HCT116 (cell line): ENCODE data around the gene SORCS2. TPM values are rescaled to one million over a fixed set of nuclear protein-coding genes. Genes with fewer than 3 reads are reported as not detected.

Experiments
- ATAC-seq: fragments of 200-7000 bp; cut with Tn5 transposase; 2 replicates; pipeline ENCODE4 v1.9.1; 2020; ENCODE audit warnings: mild to moderate bottlenecking, moderate library complexity
- BruUV-seq: library from RNA; stranded (reverse); fragments of 400-500 nt; replicated peaks from 2 replicates; lab custom pipeline; 2021; lab: Mats Ljungman, UMichigan
- CTCF ChIA-PET: fragments of 300-600 bp; sonication (Branson Sonifier 250); formaldehyde crosslinking; loops from one replicate; lab custom pipeline; 2021; ENCODE audit warnings: antibody characterized with exemption; lab: Charles Lee
- POLR2A ChIA-PET: fragments of 300-600, 350-600 bp; sonication (Branson Sonifier 250); formaldehyde crosslinking; loops from one replicate; lab custom pipeline; 2021; ENCODE audit warnings: antibody characterized with exemption; lab: Charles Lee
- RAD21 ChIA-PET, 2 experiments: fragments of 300-600 bp; sonication (Branson Sonifier 250); formaldehyde crosslinking; loops; one replicate each; lab custom pipeline; 2023; ENCODE audit warnings: low total read pairs in 2 of 2; ENCODE audit not compliant: uncharacterized antibody in 2 of 2, unreplicated experiment in 2 of 2, low non-redundant PET in 1 of 2; lab: Charles Lee
- DNase-seq: peaks from one replicate; pipeline ENCODE4 v3.0.0-alpha.2; 2010; ENCODE audit warnings: low read depth, low spot score
- H2AFZ ChIP-seq: fragments of 200-600 bp; shearing (Covaris generic), sonication (generic); 2 replicates; pipeline ENCODE4 v1.6.1; 2017; ENCODE audit warnings: low read depth, mixed run types, mixed read lengths, antibody characterized with exemption, low read length; ENCODE audit not compliant: poor library complexity, severe bottlenecking
- H3K27ac ChIP-seq: 2 replicates; pipeline ENCODE4 v1.5.1; 2012; ENCODE audit warnings: low read depth, low read length
- H3K27me3 ChIP-seq: fragments of 200-600 bp; sonication (generic); 2 replicates; pipeline ENCODE4 v1.6.1; 2016; ENCODE audit warnings: mixed run types, low read length, mixed read lengths; ENCODE audit not compliant: insufficient read depth
- H3K36me3 ChIP-seq, 2 experiments: fragments of 200-500 bp in 1 of 2; fragments of 200-600 bp in 1 of 2; sonication (Bioruptor generic) in 1 of 2; sonication (generic) in 1 of 2; 2 replicates each; pipeline versions ENCODE4 v1.5.1 to v1.6.1; 2014 to 2016; ENCODE audit warnings: low read length in 2 of 2, inconsistent platforms in 1 of 2, mixed read lengths in 1 of 2, mixed run types in 1 of 2; ENCODE audit not compliant: insufficient read depth in 2 of 2, control insufficient read depth in 1 of 2
- H3K4me1 ChIP-seq, 2 experiments: fragments of 200-600 bp in 1 of 2; sonication (generic) in 1 of 2; 2 replicates each; pipeline versions ENCODE4 v1.5.1 to v1.6.1; 2012 to 2017; ENCODE audit warnings: low read length in 2 of 2, inconsistent platforms in 1 of 2, mild to moderate bottlenecking in 1 of 2, mixed read lengths in 1 of 2, mixed run types in 1 of 2, moderate library complexity in 1 of 2; ENCODE audit not compliant: insufficient read depth in 2 of 2, control insufficient read depth in 1 of 2
- H3K4me2 ChIP-seq: fragments of 200-600 bp; sonication (generic); 2 replicates; pipeline ENCODE4 v1.6.1; 2017; ENCODE audit warnings: mixed run types, low read length, mixed read lengths
- H3K4me3 ChIP-seq, 2 experiments: fragments of 200-600 bp in 1 of 2; sonication (generic) in 1 of 2; replicated peaks in 1 of 2; 2 replicates each; pipeline ENCODE4 v1.5.1; 2011 to 2016; ENCODE audit warnings: low read length in 2 of 2, control low read depth in 1 of 2, low read depth in 1 of 2, mild to moderate bottlenecking in 1 of 2, mixed read lengths in 1 of 2, mixed run types in 1 of 2
- H3K79me2 ChIP-seq: fragments of 200-600 bp; sonication (generic); 2 replicates; pipeline ENCODE4 v1.6.1; 2017; ENCODE audit warnings: mild to moderate bottlenecking, mixed run types, low read length, moderate library complexity, mixed read lengths; ENCODE audit not compliant: insufficient read depth
- H3K9ac ChIP-seq: fragments of 200-600 bp; sonication (generic); 2 replicates; pipeline ENCODE4 v1.6.1; 2016; ENCODE audit warnings: low read length, mixed read lengths
- H3K9me2 ChIP-seq: fragments of 200-600 bp; sonication (generic), shearing (Covaris generic); 2 replicates; pipeline ENCODE4 v1.6.1; 2017; ENCODE audit warnings: mixed run types, mild to moderate bottlenecking, moderate library complexity; ENCODE audit not compliant: insufficient read depth
- H3K9me3 ChIP-seq, 2 experiments: fragments of 200-500 bp in 1 of 2; fragments of 200-600 bp in 1 of 2; sonication (Bioruptor generic) in 1 of 2; sonication (generic) in 1 of 2; 2 replicates each; pipeline ENCODE4 v1.6.1; 2014 to 2017; ENCODE audit warnings: low read length in 2 of 2, mixed read lengths in 2 of 2, inconsistent platforms in 1 of 2, low read depth in 1 of 2, mild to moderate bottlenecking in 1 of 2, mixed run types in 1 of 2, moderate library complexity in 1 of 2; ENCODE audit not compliant: control insufficient read depth in 1 of 2, insufficient read depth in 1 of 2
- H4K20me1 ChIP-seq: fragments of 200-600 bp; sonication (generic), shearing (Covaris generic); 2 replicates; pipeline ENCODE4 v1.6.1; 2017; ENCODE audit warnings: mixed run types, mild to moderate bottlenecking, moderate library complexity; ENCODE audit not compliant: insufficient read depth
- CTCF ChIP-seq, 3 experiments: fragments of 200-600 bp in 1 of 3; sonication (generic) in 1 of 3; IDR thresholded peaks in 2 of 3; conservative IDR thresholded peaks in 1 of 3; 2 replicates each; pipeline ENCODE4 v1.5.1; 2012 to 2017; ENCODE audit warnings: low read depth in 2 of 3, low read length in 2 of 3, antibody characterized with exemption in 1 of 3, borderline replicate concordance in 1 of 3, control low read depth in 1 of 3, mild to moderate bottlenecking in 1 of 3, mixed read lengths in 1 of 3, mixed run types in 1 of 3, moderate library complexity in 1 of 3; ENCODE audit not compliant: insufficient read depth in 1 of 3
- EZH2 ChIP-seq: fragments of 200-600 bp; sonication (generic); IDR thresholded peaks from 2 replicates; pipeline ENCODE4 v1.6.1; 2017; ENCODE audit warnings: antibody characterized with exemption, mixed run types
- SIN3A ChIP-seq: IDR thresholded peaks from 2 replicates; pipeline ENCODE4 v1.6.1; 2012; ENCODE audit warnings: low read depth
- SP1 ChIP-seq: IDR thresholded peaks from 2 replicates; pipeline ENCODE4 v1.6.1; 2012; ENCODE audit warnings: low read depth
- SRF ChIP-seq: IDR thresholded peaks from 2 replicates; pipeline ENCODE4 v1.6.1; 2012; ENCODE audit warnings: low read depth
- YY1 ChIP-seq: IDR thresholded peaks from 2 replicates; pipeline ENCODE4 v1.6.1; 2011; ENCODE audit warnings: low read length, low read depth, moderate library complexity, mild to moderate bottlenecking; ENCODE audit not compliant: insufficient replicate concordance; ENCODE audit errors: extremely low read depth
- ZBTB33 ChIP-seq: IDR thresholded peaks from 2 replicates; pipeline ENCODE4 v1.6.1; 2011; ENCODE audit warnings: mild to moderate bottlenecking, low read length, moderate library complexity; ENCODE audit not compliant: insufficient replicate concordance; ENCODE audit errors: extremely low read depth
- intact Hi-C: fragments of 100-400 bp; cut with micrococcal nuclease; formaldehyde crosslinking; loops from 2 replicates; pipeline ENCODE4 v1.10.0; 2022
- total RNA-seq: library from RNA; stranded (reverse); gene quantifications from one replicate; pipeline ENCODE4 v1.2.1, GENCODE V29; 2021; ENCODE audit not compliant: unreplicated experiment

Gene SORCS2
- total RNA-seq, 1 experiment from 2014 or later, result 0.37 TPM

GRCh38 chr4:7336067-7336569 lies 143.8 kb downstream of the SORCS2 start:
- no peaks in the 10 kb centered on the region for H3K9me3 ChIP-seq
- H3K27ac ChIP-seq, result no peak overlapping the region
- H4K20me1 ChIP-seq, result no peaks in the 10 kb centered on the region
- no peaks in the 10 kb centered on the region for H3K9me2 ChIP-seq
- H3K4me3 ChIP-seq, result no peak overlapping the region
- H3K36me3 ChIP-seq, result no peaks in the 10 kb centered on the region
- H3K4me2 ChIP-seq, result no peak overlapping the region
- RAD21 ChIA-PET, result no interaction called here
- CTCF ChIA-PET, result interaction anchor here (0.6 to 1.9 kb wide), 19 partner anchors 9 to 466 kb away, joined by 3 to 26 read pairs (median 4); partner anchors contain the start of gene SORCS2
- H3K4me1 ChIP-seq, result peaks cover 0 to 7% of the 10 kb centered on the region in 2 experiments; a peak in 1 of 4 replicates
- H2AFZ ChIP-seq, result no peak overlapping the region
- DNase-seq, result no peak
- POLR2A ChIA-PET, result no interaction called here
- H3K27me3 ChIP-seq, result no peaks in the 10 kb centered on the region
- no peaks in the 10 kb centered on the region for H3K79me2 ChIP-seq
- no peak for ATAC-seq
- H3K9ac ChIP-seq, result no peak overlapping the region
- no peak for TF ChIP-seq ZBTB33
- TF ChIP-seq SP1, result no peak
- TF ChIP-seq EZH2, result no peak
- no peak for TF ChIP-seq YY1
- TF ChIP-seq CTCF (IDR thresholded peaks at IDR 0.05 in 2 of 3, conservative IDR thresholded peaks at IDR 0.05 in 1 of 3; ENCODE audit: borderline replicate concordance in 1 of 3, insufficient read depth in 1 of 3, low read depth in 2 of 3, low read length in 2 of 3), result no peak
- TF ChIP-seq SIN3A, result no peak
- TF ChIP-seq SRF, result no peak
- intact Hi-C loops, result no loop called here
- no TSS peak for BruUV-seq
